DMS 273 (cell line): ENCODE measurements around the gene TMEM200B.
"Not testable (repeated sequence)": the region's sequence is repeated elsewhere in the genome, so short reads cannot be mapped to it uniquely, and the experiment has no call there.

Experiments
- DNase-seq: peaks from one replicate; lab custom pipeline; 2025; ENCODE audit not compliant: unreplicated experiment; lab: John Stamatoyannopoulos, UW

TMEM200B gene

DNA sequence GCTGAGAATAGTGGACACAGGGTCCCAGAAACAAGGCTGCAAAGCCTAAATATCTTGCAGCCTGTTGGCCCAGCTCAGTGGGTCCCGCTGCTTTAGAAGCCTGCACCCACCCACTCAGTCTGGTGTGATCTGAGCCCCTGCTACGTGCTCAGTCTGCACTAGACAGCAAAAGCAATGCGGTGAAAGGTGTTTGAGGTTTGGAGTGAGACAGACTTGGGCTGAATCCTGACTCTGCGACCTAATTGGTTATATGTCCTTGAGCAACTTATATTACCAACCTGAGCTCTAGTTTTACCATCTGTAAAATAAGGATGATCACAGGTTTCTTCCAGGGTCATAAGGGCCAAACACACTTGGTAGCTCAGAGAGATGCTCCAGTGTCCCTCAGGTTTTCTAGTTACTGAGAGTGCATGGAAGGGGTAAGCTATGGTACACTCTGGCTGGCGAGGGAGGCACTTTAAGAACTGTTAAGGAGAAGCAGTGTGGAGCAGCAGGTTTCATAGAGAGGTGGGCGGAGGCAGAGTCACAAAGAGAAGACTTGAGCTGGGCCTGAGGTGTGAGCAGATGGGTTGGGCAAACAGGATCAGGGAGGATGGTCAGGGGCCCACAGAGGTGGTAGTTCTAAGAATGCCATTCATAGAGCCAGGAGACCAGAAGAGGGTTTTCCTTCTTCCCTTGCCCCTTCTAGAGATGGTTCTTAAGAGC, 10.1 kb downstream of the TMEM200B start:
- DNase-seq, result no peak

DNA sequence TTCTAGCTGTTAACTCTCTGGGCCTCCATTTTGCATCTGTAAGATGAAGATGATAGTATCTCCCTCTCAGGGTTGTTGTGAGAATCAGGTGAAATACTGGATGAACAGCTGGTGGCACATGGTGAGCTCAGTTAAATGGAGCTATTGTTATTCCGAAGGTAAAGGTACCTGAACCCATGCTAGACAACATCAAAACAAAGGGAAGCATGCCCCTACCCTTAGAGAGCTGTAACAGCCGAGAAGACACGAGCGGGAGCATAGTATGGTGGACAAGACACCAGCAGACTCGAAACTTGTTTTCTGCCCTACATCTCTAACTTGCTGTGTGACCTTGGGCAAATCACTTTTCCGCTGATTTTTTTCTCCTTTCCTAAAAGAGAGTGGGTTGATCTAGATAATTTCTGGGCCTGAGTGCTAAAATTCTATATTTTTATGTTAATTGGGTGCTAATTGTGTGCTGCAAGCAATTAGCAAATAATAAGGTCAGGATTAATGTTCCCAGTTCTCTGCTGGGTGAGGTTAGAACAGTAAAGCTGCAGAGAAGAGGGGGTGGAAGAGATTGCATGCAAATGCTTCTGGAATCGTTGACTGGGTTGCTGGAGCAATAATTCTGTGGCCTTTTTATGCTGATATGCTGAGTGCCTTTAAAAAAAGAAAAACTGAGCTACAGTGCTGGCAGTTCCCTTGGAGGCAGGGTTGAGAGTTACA, 10.8 kb downstream of the TMEM200B start:
- no peak for DNase-seq

DNA sequence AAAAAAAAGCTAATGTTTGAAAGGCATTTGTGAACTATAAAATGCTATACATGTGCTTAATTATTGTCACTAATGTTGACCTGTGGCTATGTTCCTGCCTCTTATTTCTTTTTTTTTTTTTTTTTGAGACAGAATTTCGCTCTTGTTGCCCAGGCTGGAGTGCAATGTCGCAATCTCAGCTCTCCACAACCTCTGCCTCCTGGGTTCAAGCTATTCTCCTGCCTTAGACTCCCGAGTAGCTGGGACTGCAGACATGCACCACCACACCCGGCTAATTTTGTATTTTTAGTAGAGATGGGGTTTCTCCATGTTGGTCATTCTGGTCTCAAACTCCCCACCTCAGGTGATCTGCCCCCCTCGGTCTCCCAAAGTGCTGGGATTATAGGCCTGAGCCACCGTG, 15.7 kb downstream of the TMEM200B start:
- not testable (repeated sequence) for DNase-seq

DNA sequence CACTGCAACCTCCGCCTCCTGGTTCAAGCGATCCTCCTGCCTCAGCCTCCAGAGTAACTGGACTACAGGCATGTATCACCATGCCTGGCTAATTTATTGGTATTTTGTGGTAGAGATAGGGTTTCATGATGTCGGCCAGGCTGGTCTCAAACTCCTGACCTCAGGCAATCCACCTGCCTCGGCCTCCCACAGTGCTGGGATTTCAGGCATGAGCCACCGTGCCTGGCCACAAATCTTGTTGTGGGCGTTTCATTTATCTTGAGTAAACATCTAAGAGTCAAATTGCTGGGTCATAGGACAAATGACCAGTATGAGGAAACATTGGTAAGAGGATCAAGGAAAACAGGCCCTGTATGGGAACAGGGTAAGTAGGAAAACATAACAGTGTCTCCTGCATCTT, 17.9 kb downstream of the TMEM200B start:
- no peak for DNase-seq

DNA sequence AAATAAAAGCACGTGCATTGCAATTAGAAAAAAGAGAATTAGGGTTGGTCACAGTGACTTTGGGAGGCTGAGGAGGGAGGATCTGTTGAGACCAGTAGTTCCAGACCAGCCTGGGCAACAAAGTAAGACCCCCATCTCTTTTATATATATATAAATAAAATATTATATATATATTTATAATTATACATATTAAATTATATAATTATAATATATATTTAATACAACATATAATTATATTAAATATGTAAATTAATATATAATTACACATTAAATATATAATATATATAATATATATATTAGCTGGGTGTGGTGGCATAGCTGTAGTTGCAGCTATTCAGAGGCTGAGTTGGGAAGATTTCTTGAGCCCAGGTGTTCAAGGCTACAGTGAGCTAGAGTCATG, 23.2 kb downstream of the TMEM200B start:
- DNase-seq, result no peak

DNA sequence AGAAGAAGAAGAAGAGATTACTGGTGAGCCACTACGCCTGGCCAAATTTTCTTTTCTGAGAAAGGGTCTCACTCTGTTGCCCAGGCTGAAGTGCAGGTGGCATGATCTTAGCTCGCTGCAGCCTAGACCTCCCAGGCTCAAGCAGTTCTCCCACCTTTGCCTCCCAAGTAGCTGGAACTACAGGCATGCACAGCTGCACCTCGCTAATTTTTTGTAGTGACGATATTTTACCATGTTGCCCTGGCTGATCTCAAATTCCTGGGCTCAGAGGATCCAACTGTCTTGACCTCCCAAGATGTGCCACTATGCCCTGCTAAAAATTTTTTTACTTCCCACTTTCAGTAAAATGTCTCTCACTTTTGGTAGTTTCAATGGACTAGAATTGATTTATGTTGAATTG, 24.4 kb downstream of the TMEM200B start:
- no peak for DNase-seq

DNA sequence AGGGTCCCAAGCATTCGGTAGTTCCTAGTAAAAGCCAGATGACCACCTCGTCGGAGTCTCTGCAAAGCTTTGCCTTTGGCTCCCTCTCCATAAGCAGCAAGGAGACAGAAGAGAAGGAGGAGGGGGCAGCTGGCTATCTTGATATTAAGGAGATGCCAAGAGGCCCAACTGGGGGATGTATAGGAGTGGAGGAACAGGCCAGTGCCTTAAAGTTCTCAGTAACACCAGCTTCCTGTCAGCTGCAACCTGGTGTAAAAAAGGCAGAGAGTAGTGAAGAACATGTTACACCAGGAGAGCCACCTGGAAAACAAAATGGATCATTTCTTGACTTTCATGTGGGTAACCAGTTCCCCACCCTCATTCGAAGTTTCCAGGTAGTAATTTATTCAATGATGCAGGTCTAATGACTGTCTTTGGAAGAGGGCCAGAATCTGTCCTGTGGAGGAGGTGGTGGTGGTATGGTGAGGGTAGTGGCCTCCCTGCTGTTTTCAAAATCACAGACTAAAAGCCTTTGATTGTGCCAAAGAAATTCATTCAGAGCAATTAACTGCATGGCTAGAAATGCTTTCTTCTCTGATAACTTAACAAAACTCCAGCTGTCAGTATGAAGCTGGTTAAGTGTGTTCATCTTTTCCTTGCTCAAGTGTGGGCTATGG, 27.3 kb downstream of the TMEM200B start:
- DNase-seq, result peak; percentile 78

DNA sequence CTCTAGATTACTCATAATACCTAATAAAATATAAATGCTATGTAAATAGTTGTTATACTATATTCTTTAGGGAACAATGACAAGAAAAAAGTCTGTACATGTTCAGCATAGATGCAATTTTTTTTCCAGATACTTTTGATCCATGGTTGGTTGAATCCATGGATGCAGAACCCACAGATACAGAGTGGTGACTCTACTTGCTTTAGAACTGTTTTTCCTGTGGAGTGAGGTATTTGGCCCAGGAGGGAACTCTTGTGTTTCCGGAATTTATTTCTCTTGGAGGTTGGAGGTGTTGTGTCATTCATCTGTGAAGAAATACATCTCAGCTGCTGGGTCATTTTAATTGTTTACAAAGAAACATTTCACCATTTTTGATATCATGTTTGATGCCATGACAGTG, 28.7 kb downstream of the TMEM200B start:
- no peak for DNase-seq

DNA sequence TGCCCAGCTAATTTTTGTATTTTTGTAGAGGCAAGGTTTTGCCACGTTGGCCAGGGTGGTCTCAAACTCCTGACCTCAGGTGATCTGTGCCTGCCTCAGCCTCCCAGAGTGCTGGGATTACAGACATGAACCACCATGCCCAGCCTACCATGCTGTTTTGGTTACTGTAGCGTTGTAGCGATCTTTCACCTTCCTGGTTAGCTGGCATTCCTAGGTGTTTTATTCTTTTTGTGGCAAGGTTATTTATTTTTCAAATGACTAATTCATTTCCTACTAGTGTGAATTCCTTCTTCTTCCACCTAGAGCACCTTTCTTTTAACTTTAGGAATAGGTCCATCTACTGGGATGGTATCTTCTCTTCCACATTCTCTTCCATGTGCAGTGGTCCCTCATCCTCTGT, 29.3 kb downstream of the TMEM200B start:
- DNase-seq, result no peak

DNA sequence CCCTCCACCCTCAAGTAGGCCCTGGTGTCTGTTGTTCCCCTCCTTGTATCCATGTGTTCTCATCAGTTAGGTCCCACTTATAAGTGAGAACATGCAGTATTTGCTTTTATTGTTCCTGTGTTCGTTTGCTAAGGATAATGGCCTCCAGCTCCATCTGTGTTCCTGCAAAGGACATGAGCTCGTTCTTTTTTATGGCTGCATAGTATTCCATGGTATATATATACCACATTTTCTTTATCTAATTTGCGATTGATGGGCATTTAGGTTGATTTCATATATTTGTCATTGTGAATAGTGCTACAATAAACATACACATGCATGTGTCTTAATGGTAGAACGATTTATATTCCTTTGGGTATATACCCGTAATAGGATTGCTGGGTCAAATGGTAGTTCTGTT, 31.0 kb downstream of the TMEM200B start:
- not testable (repeated sequence) for DNase-seq

DNA sequence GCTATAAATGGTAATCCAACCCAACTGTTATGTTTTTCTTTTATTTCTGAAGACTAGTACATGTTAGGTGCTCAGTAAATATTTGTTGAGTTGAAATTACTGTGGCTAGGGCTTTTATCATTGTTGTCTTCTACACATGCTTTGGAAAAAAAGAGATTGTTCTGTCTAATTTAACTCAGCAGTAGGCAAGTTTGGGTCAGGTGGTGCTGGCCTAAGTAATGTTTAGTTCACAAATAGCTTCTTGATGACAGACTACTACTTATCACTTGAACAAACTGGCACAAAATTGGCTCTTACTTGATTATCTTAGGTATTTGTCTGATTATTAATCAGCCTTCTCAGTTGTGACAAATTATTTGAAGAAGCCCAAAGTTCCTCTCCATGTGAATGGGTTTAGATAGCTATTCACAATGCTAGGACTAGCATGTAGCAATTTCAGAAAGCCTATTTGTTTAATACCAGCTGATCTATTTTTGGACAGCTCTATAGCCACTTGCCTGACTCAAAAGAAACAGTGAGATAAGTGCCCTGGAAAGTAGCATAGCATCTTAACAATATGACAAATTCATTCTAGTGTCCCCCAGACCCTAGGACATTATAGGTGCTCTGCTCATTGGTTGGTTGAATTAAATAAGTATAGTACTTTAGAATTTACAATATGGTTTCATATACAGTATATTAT, 32.6 kb downstream of the TMEM200B start:
- no peak for DNase-seq

DNA sequence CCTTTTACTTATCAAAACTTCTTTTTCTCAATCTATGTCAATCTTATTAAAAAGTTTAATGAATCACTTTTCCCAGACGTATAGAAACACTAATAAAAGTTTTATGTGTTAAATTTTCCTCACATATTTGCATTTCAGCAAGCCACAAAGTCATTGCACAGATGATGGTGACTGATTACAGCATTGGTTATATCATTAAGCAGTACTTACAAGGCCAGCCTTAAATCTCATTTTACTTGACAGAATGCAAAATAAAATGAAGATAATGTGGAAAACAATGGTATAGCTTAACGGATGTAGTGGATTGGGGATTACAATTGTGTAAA, 39.5 kb downstream of the TMEM200B start:
- no peak for DNase-seq

DNA sequence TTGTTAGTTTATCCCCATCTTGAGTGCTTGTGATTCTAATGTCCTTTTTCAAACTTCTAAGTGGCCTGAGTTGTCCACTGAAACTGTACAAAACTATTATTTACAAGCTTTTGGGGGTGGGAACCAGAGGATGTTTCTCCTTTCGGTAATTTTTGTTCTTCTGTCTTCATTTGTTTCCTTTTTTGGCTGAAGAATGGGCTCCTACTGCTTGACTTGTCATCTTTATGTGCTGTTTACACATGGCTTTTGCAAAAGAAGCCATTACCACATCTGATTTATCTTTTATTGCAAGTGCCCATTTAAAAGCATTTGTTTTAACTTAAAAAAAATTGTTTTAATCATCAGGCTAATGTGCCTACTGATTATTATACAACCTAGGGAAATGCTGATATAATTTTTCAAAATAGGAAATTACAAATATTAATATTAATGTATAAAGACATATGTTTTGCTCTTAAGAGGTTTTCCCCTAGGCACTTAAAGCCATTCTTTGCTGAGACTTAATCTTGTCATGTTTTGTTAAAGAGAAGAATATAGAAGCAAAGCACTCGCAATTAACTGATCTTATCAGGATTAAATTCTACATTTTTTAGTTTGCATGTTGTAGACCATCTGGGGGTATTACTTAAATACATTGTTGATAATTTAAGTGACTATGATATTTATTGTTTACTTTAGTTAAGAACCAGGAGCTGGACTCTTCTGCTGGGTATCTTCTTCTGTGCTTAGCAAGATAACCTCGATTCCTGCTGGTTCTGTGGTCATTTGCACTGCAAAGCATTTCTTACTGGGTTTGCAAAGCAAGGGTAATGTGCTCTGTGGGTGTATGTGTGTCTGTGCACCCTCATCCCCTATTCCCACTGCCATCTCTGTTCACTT, 40.1 kb downstream of the TMEM200B start:
- DNase-seq, result no peak

DNA sequence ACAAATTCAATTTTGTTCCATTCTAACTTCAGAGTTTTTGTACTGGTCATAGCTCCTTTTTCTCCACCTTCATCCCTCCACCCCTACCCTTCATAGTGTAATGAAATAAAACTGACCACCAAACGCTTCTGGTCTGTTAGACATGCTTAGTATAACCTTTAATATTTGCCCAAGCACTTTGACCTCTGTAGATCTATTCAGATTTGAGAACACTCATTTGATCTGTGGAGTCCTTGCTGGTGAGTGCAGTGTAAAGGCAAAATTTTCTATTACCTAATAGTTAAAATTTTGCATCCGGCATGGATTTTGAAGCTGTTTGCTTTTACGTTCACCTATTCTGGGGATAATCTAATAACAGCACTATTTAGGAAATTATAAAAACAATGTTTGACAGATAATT, 41.2 kb downstream of the TMEM200B start:
- DNase-seq, result no peak

DNA sequence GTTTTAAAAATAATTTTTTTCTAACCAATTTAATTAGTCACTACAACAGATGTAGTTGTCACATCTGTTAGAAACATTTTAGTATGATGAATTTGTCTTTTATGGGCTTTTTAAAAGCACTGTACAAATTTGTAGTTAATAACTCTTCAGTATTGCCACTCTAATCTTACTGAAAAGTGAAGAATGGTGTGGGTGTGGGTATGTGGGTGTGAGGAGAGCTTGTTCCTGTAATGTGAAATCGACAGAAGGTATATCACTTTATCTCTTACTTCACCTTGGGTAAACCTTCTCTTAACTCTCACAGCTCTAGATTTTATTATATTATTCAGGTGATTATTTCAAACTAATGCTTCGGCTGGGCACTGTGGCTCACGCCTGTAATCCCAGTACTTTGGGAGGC, 42.5 kb downstream of the TMEM200B start:
- no peak for DNase-seq

DNA sequence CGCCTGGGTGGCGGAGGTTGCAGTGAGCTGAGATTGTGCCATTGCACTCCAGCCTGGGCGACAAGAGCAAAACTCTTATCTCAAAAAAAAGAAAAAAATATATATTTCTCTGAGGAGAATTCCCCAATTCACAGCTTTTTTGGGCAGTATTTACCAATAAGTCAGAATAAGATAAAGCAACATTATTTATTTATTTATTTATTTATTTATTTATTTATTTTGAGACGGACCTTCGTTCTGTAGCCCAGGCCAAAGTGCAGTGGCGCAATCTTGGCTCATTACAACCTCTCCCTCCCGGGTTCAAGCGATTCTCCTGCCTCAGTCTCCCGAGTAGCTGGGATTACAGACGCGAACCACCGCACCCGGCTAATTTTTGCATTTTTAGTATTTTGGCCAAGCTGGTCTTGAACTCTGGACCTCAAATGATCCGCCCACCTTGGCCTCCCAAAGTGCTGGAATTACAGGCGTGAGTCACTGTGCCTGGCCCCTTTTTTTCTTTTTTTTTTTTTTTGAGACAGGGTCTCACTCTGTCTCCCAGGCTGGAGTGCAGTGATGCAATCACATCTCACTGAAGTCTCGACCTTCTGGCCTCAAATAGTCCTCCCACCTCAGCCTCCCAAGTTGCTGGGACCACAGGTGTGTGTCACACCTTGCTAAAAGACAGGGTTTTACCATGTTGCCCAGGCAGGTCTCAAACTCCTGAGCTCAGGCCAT, 43.6 kb downstream of the TMEM200B start:
- DNase-seq, result not testable (repeated sequence)

DNA sequence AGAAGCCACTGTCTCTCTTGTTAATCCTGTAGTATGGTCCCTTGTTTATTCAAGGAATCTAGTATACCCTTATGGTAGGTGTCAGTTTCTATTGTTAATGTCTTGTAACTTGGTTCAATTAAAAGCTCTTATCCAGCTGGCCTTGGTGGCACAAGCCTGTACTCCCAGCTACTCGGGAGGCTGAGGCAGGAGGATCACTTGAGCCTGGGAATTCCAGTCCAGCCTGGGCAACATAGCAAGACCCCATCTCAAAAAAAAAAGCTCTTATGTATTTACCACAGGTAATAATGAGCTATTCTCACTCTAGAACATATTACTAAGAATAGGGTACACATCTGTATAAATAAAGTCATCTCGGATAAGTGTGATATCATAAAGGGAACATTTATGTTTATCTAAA, 46.5 kb downstream of the TMEM200B start:
- no peak for DNase-seq
